Activated B cell treated with CpG ODN at 0.5 μM for 24 hours (primary cell): ENCODE results near the gene KRT33A. TPM values are rescaled to one million over a fixed set of nuclear protein-coding genes. Genes with fewer than 3 reads are reported as not detected.
"Not testable (repeated sequence)": the region's sequence is repeated elsewhere in the genome, so short reads cannot be mapped to it uniquely, and the experiment has no call there.

Source experiments
- ATAC-seq: fragments of 200-7000 bp; cut with Tn5 transposase; one replicate; pipeline ENCODE4 v1.10.0; 2021; ENCODE audit warnings: low read depth, mild to moderate bottlenecking, moderate library complexity
- CTCF ChIA-PET: fragments of 350-600 bp; sonication (Branson Sonifier 250); formaldehyde crosslinking; loops from one replicate; lab custom pipeline; 2021; ENCODE audit warnings: antibody characterized with exemption; lab: Charles Lee
- POLR2A ChIA-PET: fragments of 350-600 bp; sonication (Branson Sonifier 250); formaldehyde crosslinking; loops from one replicate; lab custom pipeline; 2021; ENCODE audit warnings: antibody characterized with exemption; lab: Charles Lee
- DNase-seq: peaks from one replicate; pipeline ENCODE4 v3.0.0; 2022
- H3K27ac Mint-ChIP-seq: one replicate; pipeline ENCODE4 v1.8.0; 2020; ENCODE audit warnings: mixed read lengths
- H3K27me3 Mint-ChIP-seq: one replicate; pipeline ENCODE4 v1.8.0; 2021; ENCODE audit warnings: mixed read lengths
- H3K36me3 Mint-ChIP-seq: one replicate; pipeline ENCODE4 v1.8.0; 2021; ENCODE audit warnings: low read depth, mixed read lengths
- H3K4me1 Mint-ChIP-seq: one replicate; pipeline ENCODE4 v1.8.0; 2021; ENCODE audit warnings: mixed read lengths
- H3K4me3 Mint-ChIP-seq: one replicate; pipeline ENCODE4 v1.8.0; 2020; ENCODE audit warnings: mild to moderate bottlenecking, mixed read lengths
- H3K9me3 Mint-ChIP-seq: one replicate; pipeline ENCODE4 v1.8.0; 2020; ENCODE audit warnings: mixed read lengths
- intact Hi-C: fragments of 100-400 bp; cut with micrococcal nuclease; formaldehyde crosslinking; loops from one replicate; pipeline ENCODE4 v1.15.1; 2024
- total RNA-seq: library from RNA; stranded (reverse); gene quantifications from 2 replicates; pipeline ENCODE4 v1.2.3, GENCODE V29; 2022
- TF ChIP-seq, protein P1 (sequence below): fragments of 200-600 bp; IDR thresholded peaks from one replicate; pipeline ENCODE4 v1.8.0; 2022; ENCODE audit warnings: antibody characterized with exemption, mild to moderate bottlenecking

KRT33A gene
- total RNA-seq = not detected in 2 replicates

DNA sequence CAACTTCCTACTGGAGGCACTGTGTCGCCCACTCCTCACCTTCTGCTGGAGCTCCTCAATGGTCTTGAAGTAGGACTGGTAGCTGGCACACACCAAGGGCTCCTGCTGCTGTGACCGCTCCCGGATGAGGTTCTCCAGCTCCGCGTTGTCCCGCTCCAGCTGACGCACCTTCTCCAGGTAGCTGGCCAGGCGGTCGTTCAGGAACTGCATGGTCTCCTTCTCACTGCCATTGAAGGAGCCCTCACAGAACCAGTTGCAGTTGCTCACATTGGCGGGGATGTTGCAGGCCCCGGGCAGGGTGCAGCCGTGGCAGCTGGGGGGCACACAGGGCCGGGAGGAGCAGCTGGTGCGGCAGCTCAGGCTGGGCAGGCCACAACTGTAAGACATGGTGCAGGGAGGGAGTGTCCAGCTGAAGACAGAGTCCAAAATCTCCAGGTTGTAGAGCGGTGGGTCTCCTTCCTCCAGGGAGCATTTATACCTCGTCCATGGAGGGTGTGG lies at the start of gene KRT33A:
TSS of gene KRT33A (minus strand) at position 448 of the 498 bp plus-strand sequence. CDS start at position 387, 61 bp downstream.
- intact Hi-C loops, H3K9me3 Mint-ChIP-seq, CTCF ChIA-PET, DNase-seq, H3K27ac Mint-ChIP-seq, ATAC-seq, H3K36me3 Mint-ChIP-seq, H3K4me3 Mint-ChIP-seq, H3K4me1 Mint-ChIP-seq: not testable (repeated sequence)
- POLR2A ChIA-PET = interaction anchor here (0.7 kb wide), 1 partner anchor 13 kb away, joined by 7 read pairs; no protein-coding TSS in a partner anchor
- peaks cover 12% of the 10 kb centered on the region for H3K27me3 Mint-ChIP-seq

DNA sequence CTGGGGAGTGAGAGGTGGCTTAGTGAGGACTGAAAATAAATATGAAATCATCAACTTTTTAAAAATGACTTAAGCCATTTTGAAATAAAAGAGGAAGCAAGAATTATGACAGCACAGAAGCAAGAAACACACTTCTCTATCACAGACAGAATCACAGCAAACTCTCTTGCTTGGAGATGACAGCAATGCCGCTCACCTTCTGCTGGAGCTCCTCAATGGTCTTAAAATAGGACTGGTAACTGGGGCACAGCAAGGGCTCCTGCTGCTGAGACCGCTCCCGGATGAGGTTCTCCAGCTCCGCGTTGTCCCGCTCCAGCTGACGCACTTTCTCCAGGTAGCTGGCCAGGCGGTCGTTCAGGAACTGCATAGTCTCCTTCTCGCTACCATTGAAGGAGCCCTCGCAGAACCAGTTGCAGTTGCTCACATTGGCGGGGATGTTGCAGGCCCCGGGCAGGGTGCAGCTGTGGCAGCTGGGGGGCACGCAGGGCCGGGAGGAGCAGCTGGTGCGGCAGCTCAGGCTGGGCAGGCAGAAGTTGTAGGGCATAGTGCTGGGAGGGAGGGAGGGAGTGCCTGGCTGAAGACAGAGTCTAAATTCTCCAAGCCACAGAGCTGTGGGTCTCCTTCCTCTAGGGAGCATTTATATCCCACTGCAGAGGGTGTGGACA lies 46.5 kb upstream of the KRT33A start, which contains the start of gene KRT31:
TSS of gene KRT31 (minus strand) at position 613 of the 665 bp plus-strand sequence. CDS start at position 544, 69 bp downstream.
- Mint-ChIP-seq H3K4me3 (no peak within 1 kb of the TSS), H3K27ac (no peak within 1 kb of the TSS), H3K4me1 (no peaks in the 10 kb centered on the region), H3K36me3 (no peaks in the 10 kb centered on the region), H3K9me3 (no peaks in the 10 kb centered on the region), H3K27me3 (peaks cover 30% of the 10 kb centered on the region)
- ChIA-PET CTCF (no interaction called here), POLR2A (no interaction called here)
- no peak for DNase-seq
- ATAC-seq = no peak
- TF ChIP-seq, protein P1, sequence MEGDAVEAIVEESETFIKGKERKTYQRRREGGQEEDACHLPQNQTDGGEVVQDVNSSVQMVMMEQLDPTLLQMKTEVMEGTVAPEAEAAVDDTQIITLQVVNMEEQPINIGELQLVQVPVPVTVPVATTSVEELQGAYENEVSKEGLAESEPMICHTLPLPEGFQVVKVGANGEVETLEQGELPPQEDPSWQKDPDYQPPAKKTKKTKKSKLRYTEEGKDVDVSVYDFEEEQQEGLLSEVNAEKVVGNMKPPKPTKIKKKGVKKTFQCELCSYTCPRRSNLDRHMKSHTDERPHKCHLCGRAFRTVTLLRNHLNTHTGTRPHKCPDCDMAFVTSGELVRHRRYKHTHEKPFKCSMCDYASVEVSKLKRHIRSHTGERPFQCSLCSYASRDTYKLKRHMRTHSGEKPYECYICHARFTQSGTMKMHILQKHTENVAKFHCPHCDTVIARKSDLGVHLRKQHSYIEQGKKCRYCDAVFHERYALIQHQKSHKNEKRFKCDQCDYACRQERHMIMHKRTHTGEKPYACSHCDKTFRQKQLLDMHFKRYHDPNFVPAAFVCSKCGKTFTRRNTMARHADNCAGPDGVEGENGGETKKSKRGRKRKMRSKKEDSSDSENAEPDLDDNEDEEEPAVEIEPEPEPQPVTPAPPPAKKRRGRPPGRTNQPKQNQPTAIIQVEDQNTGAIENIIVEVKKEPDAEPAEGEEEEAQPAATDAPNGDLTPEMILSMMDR = no peak
- intact Hi-C loops = no loop called here

DNA sequence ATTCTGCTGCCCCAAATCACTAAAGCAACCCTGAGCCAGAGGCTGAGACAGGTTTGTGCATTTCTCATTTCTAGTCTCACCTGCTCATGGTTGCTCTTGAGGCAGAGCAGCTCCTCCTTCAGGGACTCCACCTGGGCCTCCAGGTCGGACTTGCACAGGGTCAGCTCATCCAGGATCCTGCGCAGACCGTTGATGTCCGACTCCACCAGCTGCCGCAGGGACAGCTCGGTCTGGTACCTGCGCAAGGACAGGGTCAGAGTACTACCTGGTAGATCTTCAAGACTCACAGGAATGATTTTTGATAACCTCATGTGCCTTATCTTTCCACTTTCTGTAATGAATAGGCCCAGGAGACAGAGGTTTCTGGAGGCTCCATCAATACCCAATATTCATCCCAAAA lies 45.7 kb upstream of the KRT33A start:
- DNase-seq = no peak
- intact Hi-C loops = no loop called here
- H3K4me1 Mint-ChIP-seq = no peaks in the 10 kb centered on the region
- ChIA-PET POLR2A (no interaction called here), CTCF (no interaction called here)
- H3K27me3 Mint-ChIP-seq = peaks cover 34% of the 10 kb centered on the region
- no peaks in the 10 kb centered on the region for H3K36me3 Mint-ChIP-seq
- ATAC-seq = no peak
- H3K4me3 Mint-ChIP-seq = no peak overlapping the region
- no peaks in the 10 kb centered on the region for H3K9me3 Mint-ChIP-seq
- no peak overlapping the region for H3K27ac Mint-ChIP-seq
- TF ChIP-seq, protein P1 = no peak

DNA sequence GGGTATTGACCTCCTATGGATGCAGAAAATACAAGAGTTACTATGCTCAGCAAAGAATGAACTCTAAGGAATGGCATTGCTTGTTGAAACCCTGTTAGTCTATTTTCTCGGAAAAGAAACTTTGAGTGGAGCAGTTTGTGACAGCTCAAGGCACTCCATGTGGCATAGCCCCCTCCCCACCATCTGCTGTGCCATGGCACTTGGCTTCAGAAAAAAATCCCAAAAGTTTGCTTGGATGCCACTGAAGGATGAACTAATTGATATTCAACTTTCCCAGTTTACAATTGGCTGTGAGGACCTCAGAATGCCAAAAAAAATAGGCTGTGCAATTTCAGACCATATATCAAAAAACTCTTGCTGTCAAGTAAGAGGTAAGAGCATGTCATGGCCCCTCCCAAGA lies 45.0 kb upstream of the KRT33A start:
- ChIA-PET CTCF (no interaction called here), POLR2A (no interaction called here)
- H3K4me1 Mint-ChIP-seq = no peaks in the 10 kb centered on the region
- H3K27ac Mint-ChIP-seq = no peak overlapping the region
- intact Hi-C loops = no loop called here
- TF ChIP-seq, protein P1 = no peak
- H3K36me3 Mint-ChIP-seq = no peaks in the 10 kb centered on the region
- peaks cover 34% of the 10 kb centered on the region for H3K27me3 Mint-ChIP-seq
- no peak for ATAC-seq
- no peak overlapping the region for H3K4me3 Mint-ChIP-seq
- no peaks in the 10 kb centered on the region for H3K9me3 Mint-ChIP-seq
- DNase-seq = no peak

- POLR2A ChIA-PET, H3K4me3 Mint-ChIP-seq, H3K27ac Mint-ChIP-seq, H3K36me3 Mint-ChIP-seq, H3K4me1 Mint-ChIP-seq, DNase-seq, ATAC-seq, intact Hi-C loops, CTCF ChIA-PET, H3K9me3 Mint-ChIP-seq: not testable (repeated sequence)
- peaks cover 38% of the 10 kb centered on the region for H3K27me3 Mint-ChIP-seq
Observed at GRCh38 chr17:41395044-41395443, 44.4 kb upstream of the KRT33A start.

DNA sequence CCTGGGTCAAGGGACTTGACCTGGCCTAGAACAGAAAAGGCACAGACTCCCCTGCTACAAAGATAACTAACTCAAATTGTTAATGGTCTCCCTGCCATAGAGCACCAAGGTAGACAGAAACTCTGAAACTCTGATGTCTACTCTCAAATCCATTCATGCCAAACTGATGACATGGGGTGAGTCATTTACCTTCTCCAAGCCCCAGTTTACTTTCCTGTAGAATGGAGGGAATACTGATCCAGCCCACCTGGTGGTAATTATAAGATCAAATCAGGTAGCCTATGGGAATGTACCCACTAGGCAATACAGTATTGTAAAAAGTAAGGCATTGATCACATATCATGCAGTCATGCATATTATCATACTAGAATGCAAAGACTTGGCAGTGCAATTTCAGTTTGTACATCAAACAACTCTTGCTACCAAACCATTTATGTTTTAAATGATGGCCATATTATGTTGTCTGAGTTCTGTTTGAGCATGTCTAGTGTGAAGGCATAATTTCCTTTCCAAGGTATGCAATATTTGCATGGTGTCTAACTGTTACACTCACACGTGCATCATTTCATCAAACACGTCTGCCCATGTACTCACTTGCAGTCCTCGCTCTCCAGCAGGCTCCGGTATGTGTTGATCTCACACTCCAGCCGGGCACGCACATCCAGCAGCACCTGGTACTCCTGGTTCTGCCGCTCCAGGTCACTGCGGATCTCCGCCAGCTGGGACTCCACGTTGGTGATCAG lies 43.8 kb upstream of the KRT33A start:
- DNase-seq = no peak
- Mint-ChIP-seq H3K4me3 (no peak overlapping the region), H3K36me3 (no peaks in the 10 kb centered on the region), H3K4me1 (no peaks in the 10 kb centered on the region), H3K9me3 (no peaks in the 10 kb centered on the region), H3K27ac (no peak overlapping the region), H3K27me3 (peaks cover 41% of the 10 kb centered on the region)
- TF ChIP-seq, protein P1 = no peak
- POLR2A ChIA-PET = no interaction called here
- CTCF ChIA-PET = no interaction called here
- intact Hi-C loops = no loop called here
- no peak for ATAC-seq
